GM08714 (cell line): Measurements from ENCODE around the gene NOBOX.
"Not testable (repeated sequence)": the region's sequence is repeated elsewhere in the genome, so short reads cannot be mapped to it uniquely, and the experiment has no call there.

Experiments
- H3K4me3 ChIP-seq: fragments of 200-500 bp; sonication (Bioruptor generic); 2 replicates; pipeline ENCODE4 v1.5.1; 2014; ENCODE audit warnings: mild to moderate bottlenecking, low read length, inconsistent platforms

Gene NOBOX

GRCh38 chr7:144355176-144355822, 48.2 kb downstream of the NOBOX start, which contains the start of gene ARHGEF5:
ARHGEF5 (plus strand) TSS chr7:144355402; CDS start chr7:144362670, 7,268 bp downstream.
- not testable (repeated sequence) for H3K4me3 ChIP-seq

- not testable (repeated sequence) for H3K4me3 ChIP-seq
Measured at GRCh38 chr7:144351667-144352066, 51.8 kb downstream of the NOBOX start.

GRCh38 chr7:144348625-144349024, 54.9 kb downstream of the NOBOX start:
- not testable (repeated sequence) for H3K4me3 ChIP-seq
